NCI-H1436 (cell line): ENCODE measurements around the gene HJURP.
"Not testable (repeated sequence)": the region's sequence is repeated elsewhere in the genome, so short reads cannot be mapped to it uniquely, and the experiment has no call there.

ENCODE experiments used
- DNase-seq: peaks from one replicate; lab custom pipeline; 2025; lab: John Stamatoyannopoulos, UW

Gene HJURP, protein sequence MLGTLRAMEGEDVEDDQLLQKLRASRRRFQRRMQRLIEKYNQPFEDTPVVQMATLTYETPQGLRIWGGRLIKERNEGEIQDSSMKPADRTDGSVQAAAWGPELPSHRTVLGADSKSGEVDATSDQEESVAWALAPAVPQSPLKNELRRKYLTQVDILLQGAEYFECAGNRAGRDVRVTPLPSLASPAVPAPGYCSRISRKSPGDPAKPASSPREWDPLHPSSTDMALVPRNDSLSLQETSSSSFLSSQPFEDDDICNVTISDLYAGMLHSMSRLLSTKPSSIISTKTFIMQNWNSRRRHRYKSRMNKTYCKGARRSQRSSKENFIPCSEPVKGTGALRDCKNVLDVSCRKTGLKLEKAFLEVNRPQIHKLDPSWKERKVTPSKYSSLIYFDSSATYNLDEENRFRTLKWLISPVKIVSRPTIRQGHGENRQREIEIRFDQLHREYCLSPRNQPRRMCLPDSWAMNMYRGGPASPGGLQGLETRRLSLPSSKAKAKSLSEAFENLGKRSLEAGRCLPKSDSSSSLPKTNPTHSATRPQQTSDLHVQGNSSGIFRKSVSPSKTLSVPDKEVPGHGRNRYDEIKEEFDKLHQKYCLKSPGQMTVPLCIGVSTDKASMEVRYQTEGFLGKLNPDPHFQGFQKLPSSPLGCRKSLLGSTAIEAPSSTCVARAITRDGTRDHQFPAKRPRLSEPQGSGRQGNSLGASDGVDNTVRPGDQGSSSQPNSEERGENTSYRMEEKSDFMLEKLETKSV

DNA sequence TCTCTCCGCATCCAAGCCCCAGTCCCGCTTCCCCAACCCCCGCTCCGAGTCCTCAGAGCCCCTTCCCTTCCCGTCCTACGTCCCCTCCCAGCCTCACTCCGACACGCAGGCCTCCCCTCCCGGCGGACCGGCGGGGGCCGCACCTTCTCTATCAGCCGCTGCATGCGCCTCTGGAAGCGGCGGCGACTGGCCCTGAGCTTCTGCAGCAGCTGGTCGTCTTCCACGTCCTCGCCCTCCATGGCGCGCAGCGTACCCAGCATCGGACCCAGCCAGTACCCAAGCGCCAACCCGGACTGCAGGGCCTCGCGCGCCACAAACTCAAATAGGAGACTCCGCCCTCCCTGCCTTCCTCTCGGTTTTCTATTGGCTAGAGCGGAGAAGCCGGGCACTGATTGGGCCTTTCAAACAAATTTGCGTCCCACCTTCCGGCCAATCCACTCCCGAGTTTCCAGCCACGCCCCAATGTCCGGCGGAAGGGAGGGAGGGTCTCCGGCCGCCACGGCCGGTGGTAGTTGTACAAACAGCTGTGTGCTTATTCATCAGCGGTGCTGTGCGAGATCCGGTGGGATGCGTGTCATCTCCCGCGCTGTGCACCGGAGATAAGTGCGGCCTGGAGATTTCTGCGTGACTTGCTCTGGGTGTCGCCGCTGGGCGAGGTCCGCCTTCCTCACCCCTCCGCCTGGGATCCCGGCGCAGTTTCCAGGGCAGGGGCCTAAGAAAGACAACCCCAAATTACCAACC is at the start of gene HJURP:
TSS of gene HJURP (minus strand) at position 295 of the 741 bp plus-strand sequence. CDS start at position 260, 35 bp downstream.
- peak; percentile 94 for DNase-seq

DNA sequence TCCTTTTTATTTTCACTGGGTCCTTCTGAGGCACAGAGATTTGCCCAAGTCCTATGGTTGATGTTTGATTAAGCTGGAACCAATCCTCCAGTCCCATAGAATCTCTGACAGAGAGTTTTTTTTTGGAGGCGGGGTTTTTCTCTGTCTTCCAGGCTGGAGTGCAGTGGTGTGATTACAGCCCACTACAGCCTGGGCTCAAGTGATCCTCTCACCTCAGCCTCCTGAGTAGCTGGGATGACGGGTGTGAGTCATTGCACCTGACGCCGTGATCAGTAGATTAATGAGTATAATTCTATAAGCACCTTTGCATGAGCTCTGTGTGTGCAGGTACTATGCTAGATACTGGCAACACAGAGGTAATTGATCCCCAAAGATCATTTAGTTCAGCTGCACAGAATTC is 47.5 kb upstream of the HJURP start:
- DNase-seq = no peak

DNA sequence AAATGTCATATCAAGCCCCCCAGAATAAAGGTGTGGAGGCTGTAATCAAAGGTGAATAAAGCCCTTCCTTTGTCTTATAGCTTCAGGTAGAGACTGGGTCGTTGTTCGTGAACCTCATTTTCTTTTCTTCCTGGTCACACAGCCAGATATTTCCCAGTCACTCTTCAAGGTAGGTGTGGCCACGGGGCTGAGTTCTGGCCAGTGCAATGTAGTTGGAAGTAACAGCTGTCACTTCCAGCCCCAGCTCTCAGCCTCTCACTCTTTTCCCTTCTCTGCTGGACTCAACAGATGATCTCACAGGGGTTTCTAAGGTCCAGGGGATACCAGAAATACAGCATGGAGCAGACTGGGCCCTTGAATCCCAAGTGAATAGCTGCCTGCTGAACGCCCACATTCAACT is 47.0 kb upstream of the HJURP start:
- no peak for DNase-seq

DNA sequence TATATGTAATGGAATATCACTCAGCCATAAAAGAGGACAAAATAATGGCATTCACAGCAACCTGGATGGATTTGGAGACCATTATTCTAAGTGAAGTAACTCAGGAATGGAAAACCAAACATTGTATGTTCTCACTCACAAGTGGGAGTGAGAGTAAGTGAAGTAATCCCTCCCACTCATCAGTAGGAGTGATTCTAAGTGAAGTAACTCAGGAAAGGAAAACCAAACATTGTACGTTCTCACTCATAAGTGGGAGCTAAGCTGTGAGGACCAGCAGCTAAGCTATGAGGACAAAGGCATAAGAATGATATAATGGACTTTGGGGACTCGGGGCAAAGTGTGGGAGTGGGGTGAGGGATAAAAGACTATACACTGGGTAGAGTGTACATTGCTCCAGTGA is 41.9 kb upstream of the HJURP start:
- DNase-seq = not testable (repeated sequence)

DNA sequence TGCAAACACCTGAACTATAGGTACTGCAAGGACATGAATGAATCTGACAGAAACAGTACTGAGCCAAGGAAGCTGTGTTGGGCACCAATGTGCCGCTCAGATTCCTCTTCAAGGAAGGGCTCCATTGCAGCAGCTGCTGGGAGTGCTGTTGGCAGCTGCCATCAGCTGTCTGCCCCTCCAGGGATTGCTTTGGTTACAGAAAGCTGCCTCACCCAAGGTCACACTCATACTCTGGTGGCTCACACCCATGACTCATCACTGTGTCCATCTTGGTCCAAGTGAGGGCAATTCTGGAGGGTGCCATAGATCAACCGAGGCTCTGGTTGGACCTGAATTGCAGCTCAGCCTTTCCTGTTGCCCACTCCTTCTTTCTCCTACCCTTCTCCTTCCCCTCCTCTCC is 38.5 kb upstream of the HJURP start:
- DNase-seq = no peak

DNA sequence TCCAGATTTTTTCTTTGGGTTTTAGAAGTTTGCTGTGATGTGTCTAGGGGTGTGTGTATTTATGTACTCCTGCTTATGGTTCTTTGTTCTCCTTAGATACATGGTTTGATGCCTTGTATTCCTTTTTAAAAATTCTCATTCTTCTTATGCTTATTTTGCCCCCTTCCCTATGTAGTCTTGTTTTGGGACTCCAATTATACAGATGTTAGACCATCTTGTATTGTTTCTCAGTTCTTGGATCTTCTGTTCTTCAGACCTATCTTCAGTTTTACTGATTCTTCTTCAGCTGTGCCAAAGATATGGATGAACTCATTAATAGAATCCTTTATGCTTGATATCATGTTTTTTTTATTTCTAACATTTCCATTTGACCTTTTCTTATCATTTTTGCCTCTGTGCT is 28.0 kb upstream of the HJURP start:
- no peak for DNase-seq

DNA sequence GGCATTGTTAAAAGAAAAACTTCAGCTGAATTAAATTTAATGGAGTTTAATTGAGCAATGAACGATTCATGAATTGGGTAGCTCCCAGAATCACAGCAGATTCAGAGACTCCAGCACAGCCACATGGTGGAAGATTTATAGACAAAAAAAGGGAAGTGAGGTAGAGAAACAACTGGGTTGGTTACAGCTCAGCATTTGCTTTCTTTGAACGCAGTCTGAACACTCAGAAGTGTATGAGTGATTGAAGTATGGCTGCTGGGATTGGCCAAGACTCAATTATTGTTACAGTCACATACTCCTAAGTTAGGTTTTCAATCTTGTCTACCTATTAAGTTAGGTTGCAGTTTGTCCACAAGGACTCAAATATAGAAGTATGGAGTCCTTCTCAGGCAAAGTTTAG is 17.8 kb upstream of the HJURP start:
- not testable (repeated sequence) for DNase-seq

DNA sequence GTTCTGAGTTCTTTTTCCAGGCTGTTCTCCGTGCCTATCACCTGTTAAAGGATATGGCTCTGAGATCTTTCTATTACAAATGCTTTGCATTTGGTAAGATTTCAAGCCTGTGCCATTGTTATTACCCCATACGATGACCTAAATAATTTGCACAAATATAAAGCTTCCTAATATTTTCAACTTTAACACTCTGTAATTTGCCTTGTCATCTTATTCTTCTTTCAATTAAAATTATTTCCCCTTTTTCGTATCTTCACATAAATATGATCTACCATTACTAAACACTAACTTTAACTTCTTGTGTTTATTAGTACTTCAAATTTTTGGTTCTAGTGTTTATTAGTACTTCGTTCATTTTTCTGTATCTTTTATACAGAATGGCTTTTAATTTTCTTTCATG is 17.1 kb upstream of the HJURP start:
- DNase-seq = no peak

DNA sequence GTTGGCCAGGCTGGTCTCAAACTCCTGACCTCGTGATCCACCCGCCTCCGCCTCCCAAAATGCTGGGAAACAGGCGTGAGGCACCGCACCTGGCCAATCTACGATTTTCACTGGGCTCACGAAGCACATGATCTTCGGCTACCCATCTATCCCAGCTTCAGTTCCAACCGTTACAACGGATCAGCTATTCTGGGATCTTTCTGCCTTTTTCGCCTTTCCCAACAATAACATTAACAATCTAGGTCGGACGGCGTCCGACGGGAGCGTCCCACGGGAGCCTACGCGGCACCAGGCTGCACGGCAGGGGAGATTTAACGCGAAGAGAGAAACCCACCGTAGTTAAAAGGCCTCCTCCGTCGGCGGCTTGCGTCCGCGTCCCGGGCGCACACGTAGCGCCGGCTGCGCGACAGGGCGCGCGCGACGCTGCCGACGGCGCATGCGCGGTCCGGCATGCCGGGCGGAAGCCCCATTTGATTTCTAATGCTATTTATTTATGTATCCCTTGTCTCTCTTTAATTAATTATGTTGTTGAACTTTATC is 13.7 kb upstream of the HJURP start, which contains the start of gene MSL3B:
TSS of gene MSL3B (minus strand) at position 394 of the 540 bp plus-strand sequence.
- DNase-seq = no peak

DNA sequence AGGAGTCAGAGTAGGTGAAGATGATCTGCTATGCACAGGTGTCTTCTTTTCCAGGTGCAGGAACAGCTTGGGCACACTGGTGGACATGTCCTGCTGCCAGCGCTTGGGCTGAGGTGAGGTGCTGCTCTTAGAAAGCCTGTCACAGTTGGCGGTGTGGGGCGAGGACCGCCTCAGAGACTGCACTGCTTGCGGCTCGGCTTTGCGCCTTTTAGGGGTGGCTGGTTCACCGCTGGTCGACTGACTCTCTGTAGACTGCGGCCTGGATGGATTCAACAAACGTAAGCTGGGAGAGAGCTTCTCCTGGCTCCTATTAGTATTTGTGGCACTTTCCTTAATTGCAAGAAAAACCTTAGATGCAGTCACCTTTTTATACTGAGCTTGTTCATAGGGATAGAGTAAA is 12.1 kb upstream of the HJURP start:
- DNase-seq = no peak

DNA sequence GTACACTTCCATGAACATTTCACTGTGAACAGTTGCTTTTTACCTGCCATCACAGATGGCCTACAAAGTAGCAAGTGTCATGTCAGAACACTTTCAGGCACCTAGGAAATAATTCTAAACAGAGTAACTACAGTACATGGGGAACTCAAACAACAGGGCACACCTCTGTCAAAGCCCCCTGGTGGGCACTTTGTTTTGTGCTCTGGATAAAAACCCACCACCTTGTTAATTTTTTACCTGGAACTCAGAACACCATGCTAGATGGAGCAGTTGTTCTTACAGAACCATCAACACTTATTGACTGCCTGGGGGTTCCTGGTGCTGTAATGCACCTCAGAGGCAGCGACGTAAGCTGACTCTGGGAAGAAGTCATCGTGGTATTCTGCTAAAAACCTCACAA is 11.5 kb upstream of the HJURP start:
- DNase-seq = no peak

DNA sequence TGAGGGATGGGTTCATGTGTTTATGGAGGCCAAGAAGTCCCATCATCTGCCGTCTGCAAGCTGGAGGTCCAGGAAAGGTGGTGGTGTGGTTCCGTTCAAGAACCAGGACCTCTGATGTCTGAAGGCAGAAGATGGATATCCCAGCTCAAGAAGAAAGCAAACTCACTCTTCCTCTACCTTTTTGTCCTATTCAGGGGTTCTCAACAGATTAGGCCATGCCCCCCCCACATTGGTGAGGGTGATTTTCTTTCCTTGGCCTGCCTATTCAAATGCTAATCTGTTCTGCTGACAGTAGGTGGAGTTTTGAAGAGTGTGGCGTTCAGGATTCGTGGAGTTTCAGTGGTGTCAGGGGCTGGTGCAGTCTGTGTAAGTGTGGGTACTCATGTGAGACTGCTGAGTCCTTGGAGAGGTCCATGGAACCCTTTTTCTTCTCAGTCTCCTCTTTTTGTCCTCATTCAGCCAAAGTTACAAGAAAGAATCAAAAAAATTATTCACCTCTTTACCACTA is 8.0 kb upstream of the HJURP start:
- no peak for DNase-seq

DNA sequence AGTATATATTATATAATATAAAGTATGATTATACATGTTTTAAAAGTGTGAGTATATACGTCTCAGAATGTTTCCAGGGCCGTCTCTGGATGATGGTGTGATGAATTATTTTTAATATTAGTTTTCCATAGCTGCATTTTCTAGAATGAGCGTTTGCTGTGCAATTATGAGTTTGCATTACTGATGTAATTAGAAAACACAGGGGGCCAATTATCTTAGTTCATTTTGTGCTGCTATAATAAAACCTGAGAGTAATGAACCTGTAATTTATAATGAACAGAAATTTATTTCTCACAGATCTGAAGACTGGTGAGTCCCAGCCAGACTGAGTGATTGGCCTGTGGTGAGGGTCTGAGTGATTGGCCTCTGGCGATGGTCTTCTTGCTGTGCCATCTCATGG is 4.0 kb upstream of the HJURP start:
- no peak for DNase-seq

DNA sequence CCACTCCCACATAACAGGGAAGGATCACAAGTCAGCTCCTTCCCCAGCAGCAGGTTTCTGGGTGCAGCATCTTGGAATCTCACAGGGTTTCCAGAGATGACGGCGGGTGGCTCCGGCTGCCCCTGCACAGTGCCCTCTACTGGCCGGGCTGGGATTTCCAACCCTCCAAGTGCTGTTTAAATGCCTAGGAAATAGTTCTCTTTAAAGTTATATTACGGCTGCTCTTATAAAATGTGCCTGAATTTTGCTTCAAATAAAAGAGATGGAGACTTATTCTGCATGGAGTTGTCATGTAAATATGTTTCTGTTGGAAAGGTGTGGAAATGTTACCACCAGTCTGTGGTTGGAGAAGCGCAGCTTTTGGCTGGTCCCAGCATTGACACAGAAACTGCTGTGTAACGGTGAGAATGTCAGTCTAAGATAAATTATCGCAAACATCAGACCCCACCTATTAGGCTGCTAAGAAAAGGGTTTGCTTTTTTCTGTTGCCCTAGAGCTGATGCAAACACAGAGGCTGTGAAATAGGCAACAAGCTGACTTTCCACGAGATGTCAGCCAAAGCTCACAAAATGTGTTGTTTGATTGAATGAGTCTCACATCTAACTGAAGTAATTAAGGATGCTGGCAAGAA is 3.3 kb upstream of the HJURP start:
- DNase-seq = peak; percentile 43

DNA sequence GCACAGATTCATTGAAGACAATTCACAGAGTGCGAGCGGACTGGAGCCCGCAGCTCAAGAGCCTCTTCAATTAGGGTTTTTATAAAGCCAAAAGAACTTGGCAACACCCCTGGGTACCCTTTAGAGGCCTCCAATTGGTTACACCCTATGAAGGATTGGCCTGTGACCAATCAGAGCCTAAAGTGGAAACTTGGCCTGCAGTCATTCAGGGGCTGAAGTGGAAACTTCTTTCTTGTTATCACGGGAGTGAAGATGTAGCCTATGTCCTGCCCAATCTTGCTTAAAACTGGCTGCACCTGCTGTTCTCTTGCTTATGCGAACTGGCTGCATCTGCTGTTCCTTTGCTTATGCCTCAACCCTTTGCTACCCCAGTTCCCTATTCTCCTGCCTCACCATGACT is 1.8 kb upstream of the HJURP start:
- peak; percentile 60 for DNase-seq

DNA sequence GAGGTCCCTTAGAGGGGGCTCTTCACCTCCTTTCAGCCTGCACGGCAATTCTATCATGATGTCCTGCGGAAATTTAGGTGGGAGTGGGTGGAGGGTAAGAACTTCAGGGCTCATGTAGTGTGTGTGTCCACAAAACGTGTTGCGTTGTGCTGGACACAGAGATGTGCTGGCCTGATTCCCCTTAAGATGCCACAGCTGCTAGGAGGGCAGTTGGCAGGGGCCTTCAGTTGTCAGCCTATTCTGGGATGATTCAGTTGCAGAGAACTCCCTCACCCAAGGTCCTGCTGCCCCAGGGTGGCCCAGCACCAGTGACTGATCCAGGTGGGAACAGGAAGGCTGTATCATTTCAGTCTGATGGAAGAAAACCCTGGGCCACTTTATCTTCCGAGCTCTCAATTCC is 1.0 kb upstream of the HJURP start:
- DNase-seq = no peak

DNA sequence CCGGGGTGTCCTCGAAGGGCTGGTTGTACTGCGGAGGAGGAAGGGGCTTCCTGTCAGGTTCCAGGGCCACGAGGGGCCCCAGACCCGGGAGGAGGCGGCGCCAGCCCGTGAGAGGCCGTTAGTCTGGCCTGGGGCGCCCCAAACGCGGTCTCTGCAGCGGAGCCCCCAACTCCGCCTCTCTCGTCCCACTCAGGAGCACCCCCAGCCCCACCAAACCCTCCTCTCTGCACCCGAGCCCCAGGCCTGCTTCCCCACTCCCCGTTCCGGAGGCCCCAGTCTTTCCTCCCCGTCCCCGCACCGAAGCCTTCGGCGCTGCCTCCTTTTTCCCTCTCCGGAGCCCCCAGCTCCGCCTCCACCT is 473 bp downstream of the HJURP start:
- DNase-seq = no peak

DNA sequence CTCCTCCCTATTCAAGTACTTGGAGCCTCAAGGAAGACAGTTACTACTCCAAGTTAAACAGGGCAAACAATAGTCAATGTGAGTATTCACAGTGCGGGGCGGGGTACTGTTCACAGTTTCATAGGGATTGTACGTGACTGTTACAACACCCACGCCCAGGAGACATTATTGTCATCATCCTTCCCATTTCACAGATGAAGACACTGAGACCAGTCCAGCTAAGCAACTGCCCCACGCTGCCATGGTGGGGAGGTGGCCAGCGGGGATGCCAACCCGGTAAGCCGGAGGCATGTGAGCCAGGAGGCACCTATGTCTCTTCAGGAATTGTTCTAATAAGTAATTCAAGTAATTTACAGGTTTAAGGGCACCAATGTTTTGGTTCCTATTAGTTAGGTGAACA is 982 bp downstream of the HJURP start:
- no peak for DNase-seq

DNA sequence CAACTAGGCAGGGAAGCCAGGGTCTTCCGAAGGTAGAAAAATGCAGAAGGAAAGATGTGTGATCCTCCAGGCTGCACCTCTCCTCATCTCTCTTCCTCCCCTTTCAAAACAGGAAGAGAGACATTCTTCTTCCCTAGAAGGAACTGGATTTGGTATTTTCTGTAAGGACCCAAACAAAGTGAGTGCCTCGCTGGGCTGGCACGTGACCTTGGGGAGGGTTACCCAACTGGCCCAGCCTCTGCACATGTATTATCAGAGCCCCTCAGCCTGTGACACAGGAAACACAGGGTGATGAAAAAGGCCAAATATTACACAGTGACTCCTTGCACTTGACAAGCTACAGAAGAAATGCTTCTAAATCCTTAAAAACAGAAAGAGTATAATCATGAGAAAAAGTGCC is 2.3 kb downstream of the HJURP start:
- DNase-seq = no peak

DNA sequence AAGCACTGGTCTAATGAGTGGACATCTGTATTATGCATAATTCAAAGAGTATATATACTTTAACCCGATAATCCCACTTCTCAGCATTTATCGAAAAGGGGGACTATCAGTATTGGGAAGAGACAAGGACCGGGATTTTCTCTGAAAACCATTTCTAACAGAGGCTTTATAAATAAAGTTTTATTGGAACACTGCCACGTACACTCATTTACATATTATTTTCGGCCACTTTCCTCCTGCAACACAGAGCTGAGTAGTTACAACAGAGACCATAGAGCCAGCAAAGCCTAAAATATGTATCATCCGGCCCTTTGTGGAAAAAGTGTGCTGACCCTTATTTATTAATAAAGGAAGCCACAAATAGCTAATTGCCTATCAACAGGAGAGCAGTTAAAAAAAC is 3.2 kb downstream of the HJURP start:
- DNase-seq = no peak

DNA sequence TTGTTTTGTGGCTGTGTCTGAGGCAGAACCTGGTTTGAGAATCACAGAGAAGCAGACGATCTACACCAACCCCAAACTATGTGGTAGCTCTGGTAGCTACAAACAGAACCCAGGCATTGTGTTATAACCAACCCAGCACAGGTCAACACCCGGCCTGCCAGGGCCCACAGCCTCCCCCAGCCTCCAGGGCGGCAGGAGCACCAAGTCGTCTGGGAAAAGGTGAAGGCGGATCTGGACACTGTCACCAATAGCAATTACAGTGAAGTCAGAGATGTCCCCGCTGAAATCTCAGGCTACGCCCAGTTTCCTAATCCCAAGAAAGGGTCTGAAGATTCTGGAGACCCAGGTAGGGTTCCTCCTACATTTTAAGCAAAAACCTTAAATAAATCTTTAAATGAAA is 3.6 kb downstream of the HJURP start:
- DNase-seq = no peak
